HG03558 (cell line): ENCODE results near the gene ACAP3.

ENCODE experiments used
- ATAC-seq: cut with Tn5 transposase; IDR thresholded peaks from one replicate; pipeline ENCODE4 v1.9.1; 2021; ENCODE audit warnings: moderate number of reproducible peaks; ENCODE audit not compliant: unreplicated experiment; ENCODE audit errors: extremely low read depth

ACAP3 gene

DNA sequence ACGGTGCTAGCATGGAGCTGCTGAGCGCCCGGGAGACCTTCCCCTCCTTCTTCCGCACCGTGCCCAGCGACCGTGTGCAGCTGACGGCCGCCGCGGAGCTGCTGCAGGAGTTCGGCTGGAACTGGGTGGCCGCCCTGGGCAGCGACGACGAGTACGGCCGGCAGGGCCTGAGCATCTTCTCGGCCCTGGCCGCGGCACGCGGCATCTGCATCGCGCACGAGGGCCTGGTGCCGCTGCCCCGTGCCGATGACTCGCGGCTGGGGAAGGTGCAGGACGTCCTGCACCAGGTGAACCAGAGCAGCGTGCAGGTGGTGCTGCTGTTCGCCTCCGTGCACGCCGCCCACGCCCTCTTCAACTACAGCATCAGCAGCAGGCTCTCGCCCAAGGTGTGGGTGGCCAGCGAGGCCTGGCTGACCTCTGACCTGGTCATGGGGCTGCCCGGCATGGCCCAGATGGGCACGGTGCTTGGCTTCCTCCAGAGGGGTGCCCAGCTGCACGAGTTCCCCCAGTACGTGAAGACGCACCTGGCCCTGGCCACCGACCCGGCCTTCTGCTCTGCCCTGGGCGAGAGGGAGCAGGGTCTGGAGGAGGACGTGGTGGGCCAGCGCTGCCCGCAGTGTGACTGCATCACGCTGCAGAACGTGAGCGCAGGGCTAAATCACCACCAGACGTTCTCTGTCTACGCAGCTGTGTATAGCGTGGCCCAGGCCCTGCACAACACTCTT lies 24.5 kb upstream of the ACAP3 start:
- ATAC-seq, result no peak

DNA sequence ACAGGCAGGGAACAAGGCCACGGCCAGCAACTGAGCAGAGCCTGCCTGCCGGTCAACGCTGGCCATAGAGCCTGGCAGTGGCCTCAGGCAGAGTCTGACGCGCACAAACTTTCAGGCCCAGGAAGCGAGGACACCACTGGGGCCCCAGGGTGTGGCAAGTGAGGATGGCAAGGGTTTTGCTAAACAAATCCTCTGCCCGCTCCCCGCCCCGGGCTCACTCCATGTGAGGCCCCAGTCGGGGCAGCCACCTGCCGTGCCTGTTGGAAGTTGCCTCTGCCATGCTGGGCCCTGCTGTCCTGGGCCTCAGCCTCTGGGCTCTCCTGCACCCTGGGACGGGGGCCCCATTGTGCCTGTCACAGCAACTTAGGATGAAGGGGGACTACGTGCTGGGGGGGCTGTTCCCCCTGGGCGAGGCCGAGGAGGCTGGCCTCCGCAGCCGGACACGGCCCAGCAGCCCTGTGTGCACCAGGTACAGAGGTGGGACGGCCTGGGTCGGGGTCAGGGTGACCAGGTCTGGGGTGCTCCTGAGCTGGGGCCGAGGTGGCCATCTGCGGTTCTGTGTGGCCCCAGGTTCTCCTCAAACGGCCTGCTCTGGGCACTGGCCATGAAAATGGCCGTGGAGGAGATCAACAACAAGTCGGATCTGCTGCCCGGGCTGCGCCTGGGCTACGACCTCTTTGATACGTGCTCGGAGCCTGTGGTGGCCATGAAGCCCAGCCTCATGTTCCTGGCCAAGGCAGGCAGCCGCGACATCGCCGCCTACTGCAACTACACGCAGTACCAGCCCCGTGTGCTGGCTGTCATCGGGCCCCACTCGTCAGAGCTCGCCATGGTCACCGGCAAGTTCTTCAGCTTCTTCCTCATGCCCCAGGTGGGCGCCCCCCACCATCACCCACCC lies 23.6 kb upstream of the ACAP3 start, which contains the start of gene TAS1R3:
TSS of gene TAS1R3 (plus strand) at position 213 of the 898 bp plus-strand sequence. CDS start at position 279, 66 bp downstream.
- no peak for ATAC-seq

DNA sequence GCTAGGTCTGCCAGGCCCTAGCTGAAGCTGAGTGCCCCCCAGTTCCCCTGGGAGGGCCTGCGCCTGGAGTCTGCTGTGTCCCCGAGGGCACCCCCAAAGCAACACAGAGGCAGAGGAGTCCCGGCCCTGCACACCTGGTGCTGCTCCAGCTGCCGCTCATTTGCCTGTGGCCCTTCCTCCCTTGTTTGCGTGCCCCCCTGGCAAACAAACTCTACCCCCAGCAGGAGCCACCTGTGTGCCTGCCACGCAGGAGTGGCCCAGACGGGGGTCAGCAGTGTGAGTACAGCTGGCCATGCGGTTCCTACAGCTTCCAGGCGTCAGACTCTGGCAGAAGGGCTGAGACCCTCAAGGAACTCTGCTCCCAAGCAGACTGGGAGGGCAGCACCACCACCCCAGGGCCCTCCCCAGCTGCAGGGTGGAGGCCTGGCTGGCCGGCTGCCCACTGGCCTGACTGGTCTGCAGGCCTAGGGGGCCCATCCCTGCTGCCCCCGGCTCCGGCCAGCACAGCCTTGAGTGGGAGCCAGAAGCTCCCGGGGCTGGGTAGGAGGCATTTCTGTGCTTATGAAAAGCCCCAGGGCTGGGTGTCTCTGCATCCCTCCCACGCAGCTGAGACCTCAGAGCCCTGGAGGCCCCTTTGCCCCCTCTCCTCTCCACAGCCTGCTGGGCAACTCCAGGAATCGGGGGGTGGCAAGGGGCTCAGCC lies 22.8 kb upstream of the ACAP3 start:
- ATAC-seq, result no peak

DNA sequence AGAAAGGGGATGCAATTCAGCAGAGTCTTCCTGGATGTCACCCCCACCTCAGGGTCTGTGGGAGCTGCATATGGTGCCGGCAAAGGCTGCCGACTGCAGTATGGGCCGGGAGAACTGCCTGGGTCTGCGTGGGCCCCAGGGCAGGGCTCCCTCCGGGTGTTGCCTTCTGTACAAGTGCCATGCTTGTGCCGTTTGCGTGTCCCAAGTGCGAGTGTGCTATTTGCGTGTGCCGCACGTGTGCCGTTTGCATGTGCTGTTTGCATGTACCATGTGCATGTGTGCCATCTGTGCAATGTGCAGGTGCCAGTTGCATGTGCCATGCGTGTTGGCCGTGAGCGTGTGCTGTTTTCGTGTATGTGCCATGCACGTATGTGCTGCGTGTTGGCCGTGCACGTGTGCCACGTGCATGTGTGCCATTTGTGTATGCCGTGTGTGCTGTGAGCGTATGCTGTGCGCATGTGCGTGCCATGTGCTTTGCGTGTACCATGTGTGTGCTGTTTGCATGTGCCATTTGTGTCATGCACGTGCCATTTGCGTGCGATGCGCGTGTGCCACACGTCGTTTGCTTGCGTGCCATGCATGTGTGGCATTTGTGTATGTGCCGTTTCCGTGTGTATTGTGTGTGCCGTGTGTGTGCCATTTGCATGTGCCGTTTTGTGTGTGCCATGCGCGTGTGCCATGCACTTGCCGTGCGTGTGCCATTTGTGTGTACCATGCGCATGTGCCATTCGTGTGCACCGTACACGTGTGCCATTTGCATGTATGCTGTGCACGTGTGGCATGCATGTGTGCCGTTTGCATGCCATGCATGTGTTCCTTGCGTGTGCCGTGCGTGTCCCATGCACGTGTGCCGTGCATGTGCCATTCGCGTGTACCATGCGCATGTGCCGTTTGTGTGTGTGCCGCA lies 21.8 kb upstream of the ACAP3 start:
- ATAC-seq, result no peak

DNA sequence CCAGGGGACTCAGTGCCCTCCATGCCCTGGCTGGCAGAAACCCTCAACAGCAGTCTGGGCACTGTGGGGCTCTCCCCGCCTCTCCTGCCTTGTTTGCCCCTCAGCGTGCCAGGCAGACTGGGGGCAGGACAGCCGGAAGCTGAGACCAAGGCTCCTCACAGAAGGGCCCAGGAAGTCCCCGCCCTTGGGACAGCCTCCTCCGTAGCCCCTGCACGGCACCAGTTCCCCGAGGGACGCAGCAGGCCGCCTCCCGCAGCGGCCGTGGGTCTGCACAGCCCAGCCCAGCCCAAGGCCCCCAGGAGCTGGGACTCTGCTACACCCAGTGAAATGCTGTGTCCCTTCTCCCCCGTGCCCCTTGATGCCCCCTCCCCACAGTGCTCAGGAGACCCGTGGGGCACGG lies 20.5 kb upstream of the ACAP3 start:
- no peak for ATAC-seq

DNA sequence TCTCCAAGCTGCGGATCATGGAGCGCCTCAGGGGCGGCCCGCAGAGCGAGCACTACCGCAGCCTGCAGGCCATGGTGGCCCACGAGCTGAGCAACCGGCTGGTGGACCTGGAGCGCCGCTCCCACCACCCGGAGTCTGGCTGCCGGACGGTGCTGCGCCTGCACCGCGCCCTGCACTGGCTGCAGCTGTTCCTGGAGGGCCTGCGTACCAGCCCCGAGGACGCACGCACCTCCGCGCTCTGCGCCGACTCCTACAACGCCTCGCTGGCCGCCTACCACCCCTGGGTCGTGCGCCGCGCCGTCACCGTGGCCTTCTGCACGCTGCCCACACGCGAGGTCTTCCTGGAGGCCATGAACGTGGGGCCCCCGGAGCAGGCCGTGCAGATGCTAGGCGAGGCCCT lies 19.6 kb upstream of the ACAP3 start:
- no peak for ATAC-seq

DNA sequence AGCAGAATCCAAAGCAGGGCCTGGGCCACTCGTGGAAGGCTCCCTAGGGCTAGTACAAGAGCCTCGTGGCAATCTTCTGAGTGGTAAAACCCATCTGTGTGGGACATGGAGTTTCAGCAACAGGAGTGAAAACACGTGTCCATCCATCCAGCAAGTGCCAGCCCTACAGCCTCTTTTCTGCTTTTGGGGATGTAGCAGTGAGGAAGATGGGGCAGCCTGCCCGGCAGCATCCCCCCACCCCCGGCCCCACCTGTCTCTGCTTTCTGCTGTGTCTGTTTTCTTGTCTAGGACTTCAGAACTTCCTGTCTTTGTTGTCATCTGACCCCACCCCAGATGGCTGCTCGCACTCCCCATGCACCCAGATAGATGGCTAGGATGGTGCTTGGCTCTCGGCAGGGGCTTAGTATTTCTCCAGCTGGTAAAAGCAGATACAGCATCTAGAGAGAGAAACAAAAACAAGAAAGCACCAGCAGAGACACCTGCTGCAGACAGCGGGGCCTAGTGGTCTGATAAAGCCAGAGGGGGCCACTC lies 18.4 kb upstream of the ACAP3 start:
- no peak for ATAC-seq

DNA sequence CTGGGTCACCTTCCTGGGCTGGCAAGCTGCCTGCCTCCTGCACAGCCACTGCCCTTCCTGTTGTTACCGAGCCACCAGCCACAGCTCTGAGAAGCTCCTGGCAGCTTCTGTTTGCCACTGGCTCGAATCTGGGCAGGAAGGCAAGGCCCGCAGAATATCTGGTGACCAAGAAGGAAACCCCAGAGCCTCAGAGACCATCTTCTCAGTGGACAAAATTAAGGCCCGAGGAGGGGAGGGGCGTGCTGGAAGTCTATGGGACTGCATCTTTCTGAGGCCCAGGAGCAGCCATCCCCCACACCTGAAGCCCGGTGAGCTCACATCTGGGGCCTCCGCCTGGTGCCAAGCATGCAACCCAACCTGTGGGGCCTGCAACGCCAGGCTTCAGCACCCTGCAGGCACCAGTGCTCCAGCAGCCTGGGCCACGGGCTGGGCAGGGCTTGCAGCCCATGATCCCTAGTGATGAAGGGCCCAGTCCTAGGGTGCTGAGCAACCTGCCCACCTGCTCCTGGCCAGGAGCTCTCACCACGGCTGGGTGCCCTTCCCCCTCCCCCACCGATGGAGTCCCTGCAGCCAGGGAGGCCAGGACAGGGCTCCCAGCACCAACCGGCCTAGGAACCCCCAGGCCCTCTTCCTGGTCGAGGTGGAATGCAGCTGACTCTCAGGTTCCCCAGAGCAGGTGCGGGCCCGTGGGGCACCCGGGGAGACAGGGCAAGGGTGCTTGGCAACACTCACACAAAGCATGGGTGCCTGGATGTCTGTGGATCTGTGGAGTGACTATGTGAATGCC lies 17.8 kb upstream of the ACAP3 start:
- ATAC-seq, result no peak

DNA sequence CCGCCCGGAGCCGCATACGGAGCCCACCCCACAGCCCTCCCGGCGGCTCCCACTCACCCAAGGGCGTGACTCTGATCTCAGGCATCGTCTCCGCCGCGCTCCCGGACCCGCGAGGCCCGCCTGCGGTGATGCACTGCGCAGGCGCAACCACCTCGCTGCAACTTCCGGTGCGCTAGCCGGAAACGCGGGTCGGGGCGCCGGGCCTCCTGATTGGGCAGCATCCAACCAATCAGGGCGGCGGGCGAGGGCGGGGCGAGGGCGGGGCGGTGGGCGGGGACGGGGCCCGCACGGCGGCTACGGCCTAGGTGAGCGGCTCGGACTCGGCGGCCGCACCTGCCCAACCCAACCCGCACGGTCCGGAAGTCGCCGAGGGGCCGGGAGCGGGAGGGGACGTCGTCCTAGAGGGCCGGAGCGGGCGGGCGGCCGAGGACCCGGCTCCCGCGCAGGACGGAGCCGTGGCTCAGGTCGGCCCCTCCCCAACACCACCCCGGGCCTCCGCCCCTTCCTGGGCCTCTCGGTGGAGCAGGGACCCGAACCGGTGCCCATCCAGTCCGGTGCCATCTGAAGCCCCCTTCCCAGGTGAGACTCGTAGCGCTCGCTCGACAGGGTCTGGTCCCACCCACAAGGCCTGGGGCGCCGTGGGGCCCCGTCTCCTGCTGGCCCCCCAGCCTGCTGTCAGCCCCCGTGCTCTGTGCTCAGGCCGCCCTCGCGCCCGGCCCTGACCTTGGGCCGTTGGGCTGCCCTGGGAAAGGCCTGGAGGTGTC lies 17.0 kb upstream of the ACAP3 start, which contains the start of the genes CPTP and INTS11:
TSS of gene CPTP (plus strand) at position 279 of the 764 bp plus-strand sequence. CDS start 2,109 bp downstream, outside the sequence.
TSS of gene INTS11 (minus strand) at position 137 of the 764 bp plus-strand sequence. CDS start at position 85, 52 bp downstream.
- ATAC-seq, result peak; percentile 40

DNA sequence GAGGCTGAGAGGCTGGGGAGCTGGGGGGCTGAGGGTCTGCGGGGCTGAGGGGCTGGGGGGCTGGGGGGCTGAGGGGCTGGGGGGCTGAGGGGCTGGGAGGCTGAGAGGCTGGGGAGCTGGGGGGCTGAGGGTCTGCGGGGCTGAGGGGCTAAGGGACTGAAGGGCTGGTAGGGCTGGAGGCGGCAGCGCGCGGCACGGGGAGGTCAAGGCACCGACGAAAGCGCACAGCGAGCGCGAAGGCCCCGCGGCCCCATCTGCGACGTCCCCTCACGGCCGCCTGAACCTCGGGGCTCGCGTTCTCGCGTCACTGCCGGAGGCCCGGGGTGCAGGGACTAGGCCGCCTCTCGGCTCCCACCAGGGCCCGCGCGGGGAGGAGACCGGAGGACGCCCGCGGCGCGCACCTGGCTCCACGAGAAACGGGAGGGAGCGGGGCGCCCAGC lies 16.4 kb upstream of the ACAP3 start:
- ATAC-seq, result no peak

DNA sequence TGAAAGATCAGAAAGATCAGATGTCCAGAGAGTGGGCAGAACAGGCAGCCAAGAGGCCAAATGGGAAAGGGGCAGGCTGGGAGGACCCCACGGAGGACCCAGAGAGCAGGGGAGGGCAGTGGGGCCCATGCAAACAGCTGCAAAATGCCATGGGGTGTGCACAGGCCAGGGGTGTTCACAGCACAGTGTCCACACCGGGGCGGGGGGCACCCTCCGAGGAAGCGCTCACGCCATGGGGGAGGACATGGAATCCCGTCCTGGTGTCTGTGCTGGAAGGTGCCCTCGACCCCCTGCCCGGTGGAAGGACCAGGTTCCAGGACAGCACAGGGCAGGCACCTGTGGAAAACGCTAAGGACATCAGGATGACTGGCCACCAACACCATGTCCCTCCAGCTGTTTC lies 15.2 kb upstream of the ACAP3 start:
- no peak for ATAC-seq

DNA sequence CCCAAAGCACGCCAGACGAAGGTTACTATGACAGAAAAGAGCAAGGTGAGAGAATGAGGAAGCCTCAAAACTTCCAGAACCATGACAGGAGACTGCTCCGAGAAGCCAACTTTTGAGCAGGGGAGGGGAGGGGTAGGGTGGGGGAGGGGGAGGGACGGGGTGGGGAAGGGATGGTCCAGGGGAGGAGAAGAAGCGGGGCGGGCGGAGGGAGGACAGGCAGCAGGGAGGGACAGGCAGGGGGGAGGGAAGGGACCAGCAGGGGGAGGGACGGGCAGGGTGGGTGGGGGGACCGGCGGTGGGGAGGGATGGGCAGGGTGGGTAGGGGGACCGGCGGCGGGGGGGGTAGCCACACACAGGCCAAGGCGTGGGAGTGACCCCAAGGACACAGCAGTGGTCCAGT lies 14.7 kb upstream of the ACAP3 start:
- no peak for ATAC-seq

DNA sequence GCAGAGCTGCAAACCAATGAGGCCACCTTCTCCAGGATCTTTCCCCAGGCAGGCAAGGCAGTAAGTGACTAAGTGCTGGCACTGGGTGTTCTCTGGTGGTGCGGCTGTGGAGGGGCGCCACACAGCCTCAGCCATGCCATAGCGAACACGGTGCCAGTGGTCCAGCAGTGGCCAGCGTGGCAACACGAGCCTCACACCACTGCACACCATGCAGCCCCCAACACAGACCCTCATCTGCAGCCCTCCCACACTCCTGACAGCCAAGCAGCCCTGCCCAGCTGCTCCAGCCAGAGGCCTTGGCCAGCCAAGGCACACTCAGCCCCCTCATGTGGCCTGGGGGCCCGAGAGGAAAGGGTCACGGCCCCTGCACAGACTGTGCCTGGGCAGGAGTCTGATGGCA lies 13.7 kb upstream of the ACAP3 start:
- ATAC-seq, result no peak

DNA sequence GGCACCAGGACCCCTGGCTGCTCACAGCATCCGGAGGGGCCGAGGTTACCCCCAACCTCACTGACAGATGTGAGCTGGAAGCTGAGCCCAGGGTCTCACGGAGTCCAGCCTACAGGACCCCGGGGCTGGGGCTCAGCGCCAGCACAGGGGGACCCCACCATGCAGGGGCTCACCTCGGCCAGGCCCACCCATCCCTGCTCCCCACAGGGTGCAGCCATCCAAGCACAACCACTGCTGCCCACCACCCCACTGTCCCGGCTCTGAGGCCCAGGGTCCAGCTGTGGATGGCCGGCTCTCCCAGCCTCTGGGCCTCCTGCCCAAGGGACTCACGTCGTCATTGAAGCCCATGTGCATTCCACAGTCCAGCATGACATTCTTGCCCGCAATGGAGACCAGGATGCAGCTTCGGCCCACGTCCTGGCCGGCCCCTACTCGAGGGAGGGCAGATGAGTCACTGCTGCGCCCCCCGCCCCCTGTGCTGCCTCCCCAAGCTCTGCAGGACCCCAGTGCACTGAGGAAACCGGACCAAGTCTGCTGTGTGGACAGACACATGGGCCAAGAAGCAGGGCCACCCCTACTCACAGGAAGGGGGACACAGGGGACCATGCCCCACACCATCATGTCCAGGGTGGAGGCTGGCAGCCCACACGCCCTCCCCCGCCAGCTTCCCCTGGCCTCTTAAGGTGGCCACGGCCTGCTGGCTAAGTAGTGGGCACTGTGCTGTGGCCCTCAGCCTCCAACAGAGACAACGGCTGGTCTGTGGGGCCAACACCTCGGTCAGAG lies 13.1 kb upstream of the ACAP3 start:
- ATAC-seq, result no peak

DNA sequence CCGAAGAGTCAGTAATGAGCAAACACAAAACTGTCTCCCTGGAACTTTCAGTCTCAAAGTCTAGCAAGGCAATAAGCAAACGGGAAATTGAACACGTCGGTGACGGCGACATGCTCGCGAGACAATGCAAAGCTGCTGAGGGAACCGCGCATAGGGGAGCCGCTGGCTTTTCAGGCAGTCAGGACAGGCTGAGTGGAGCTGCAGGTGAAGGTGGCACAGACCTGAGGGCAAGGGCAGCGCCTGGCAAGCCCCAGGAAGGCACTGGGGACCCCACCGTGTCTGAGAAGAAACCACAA lies 11.9 kb upstream of the ACAP3 start:
- no peak for ATAC-seq

DNA sequence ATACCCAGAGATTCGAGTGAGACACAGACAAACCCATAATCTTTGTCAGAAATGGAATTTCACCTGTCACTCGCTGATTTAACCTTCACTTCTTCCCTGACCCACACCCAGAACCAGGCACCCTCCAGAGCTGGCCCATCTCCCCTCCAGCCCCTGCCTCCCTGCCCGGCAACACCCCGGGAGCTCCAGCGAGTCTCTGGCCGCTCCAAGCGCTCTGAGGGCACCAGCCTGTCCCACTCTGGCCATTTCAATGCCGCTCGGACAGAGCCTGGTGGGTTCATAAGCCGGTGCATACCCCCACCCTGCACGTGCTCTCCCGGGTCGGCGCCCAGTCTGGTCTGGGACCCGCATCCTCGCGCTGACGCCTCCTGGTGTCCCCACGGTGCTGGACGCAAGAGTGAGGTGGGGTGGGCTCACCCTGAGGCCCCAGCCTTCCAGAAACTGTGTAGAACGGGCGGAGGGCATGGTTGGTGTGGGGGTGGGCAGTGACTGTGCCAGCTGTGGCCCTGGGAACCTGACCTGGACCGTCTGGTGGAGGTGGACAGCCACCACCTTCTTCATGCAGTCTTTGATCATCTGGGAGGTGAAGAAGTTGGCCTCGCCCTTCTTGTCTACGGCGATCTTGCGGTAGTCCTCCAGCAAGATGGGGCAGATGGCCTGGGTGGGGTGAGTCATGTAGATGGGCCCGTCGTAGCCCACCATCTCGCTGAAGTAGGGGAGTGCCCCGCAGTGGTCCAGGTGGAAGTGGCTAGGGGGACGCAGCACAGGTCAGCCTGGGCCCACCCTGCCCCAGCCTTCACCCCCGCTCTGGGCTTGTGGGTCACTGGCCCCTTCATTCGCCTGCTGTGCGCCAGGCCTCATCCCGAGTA lies 11.3 kb upstream of the ACAP3 start:
- ATAC-seq, result no peak
